Measurements from ENCODE around the gene TTC1. TPM values are rescaled to one million over a fixed set of nuclear protein-coding genes. Genes with fewer than 3 reads are reported as not detected.

Gene TTC1
- total RNA-seq, 1 donor from 2014 or later, result 50.3 TPM

- DNase-seq (ENCODE audit: low read depth), result no peak
- no peak overlapping the region for H3K4me3 ChIP-seq (ENCODE audit: low read depth, low read length)
- TF ChIP-seq, protein P1, sequence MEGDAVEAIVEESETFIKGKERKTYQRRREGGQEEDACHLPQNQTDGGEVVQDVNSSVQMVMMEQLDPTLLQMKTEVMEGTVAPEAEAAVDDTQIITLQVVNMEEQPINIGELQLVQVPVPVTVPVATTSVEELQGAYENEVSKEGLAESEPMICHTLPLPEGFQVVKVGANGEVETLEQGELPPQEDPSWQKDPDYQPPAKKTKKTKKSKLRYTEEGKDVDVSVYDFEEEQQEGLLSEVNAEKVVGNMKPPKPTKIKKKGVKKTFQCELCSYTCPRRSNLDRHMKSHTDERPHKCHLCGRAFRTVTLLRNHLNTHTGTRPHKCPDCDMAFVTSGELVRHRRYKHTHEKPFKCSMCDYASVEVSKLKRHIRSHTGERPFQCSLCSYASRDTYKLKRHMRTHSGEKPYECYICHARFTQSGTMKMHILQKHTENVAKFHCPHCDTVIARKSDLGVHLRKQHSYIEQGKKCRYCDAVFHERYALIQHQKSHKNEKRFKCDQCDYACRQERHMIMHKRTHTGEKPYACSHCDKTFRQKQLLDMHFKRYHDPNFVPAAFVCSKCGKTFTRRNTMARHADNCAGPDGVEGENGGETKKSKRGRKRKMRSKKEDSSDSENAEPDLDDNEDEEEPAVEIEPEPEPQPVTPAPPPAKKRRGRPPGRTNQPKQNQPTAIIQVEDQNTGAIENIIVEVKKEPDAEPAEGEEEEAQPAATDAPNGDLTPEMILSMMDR (conservative IDR thresholded peaks at IDR 0.05; ENCODE audit: low read depth, low read length), result no peak
Measured at GRCh38 chr5:160020266-160020770, 11.4 kb downstream of the TTC1 start.

DNA sequence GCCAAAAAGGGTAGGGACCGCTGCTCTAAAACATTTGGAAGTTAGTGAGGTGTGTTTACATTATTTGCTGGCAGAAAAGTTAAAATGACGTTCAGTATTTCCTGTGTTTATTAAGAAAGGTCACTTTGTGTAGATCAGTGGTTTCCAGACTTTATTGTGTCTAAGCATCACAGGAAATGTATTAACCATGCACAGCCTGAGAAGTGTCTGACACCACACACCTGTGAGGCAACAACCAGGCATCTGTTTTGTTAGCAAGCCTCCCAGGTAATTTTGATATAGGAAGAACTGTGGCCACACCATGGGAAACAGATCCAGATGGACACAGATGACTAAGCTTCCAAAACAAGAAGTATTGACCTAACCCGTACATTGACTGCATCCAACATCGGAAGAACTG is 12.0 kb downstream of the TTC1 start:
- H3K4me3 ChIP-seq (ENCODE audit: low read depth, low read length), result no peak overlapping the region
- no peak for DNase-seq (ENCODE audit: low read depth)
- TF ChIP-seq, protein P1 (conservative IDR thresholded peaks at IDR 0.05; ENCODE audit: low read depth, low read length), result no peak

DNA sequence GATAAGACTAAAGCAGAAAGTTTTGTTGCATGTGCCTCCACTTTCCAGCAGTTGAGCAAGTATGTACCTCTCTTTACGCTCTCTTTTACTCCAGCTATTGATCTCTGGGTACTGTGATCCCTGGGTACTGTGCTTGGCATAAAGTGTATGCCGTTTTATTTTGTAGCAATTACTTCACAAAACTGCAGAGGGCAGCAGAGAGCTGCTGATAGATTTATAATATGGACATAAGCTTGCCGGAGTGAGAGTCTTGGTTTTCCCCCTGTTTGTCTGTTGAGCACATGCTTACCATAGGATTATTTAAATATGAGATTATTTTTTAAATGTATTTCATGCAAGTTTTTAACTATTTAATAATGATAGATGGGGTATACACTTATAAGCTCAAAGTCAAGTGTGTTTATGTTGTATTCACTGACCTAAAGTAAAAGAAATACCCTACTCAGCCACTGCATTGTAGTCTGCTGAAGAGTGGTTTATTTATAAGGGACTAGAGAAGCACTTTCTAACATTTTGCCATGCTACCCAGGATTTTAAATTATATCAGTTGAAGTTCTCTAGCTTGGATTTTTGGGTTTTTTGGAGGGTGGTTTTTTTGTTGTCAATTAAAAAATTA is 13.0 kb downstream of the TTC1 start:
- no peak overlapping the region for H3K4me3 ChIP-seq (ENCODE audit: low read depth, low read length)
- DNase-seq (ENCODE audit: low read depth), result peak; percentile 13
- TF ChIP-seq, protein P1 (conservative IDR thresholded peaks at IDR 0.05; ENCODE audit: low read depth, low read length), result peak; percentile 78

DNA sequence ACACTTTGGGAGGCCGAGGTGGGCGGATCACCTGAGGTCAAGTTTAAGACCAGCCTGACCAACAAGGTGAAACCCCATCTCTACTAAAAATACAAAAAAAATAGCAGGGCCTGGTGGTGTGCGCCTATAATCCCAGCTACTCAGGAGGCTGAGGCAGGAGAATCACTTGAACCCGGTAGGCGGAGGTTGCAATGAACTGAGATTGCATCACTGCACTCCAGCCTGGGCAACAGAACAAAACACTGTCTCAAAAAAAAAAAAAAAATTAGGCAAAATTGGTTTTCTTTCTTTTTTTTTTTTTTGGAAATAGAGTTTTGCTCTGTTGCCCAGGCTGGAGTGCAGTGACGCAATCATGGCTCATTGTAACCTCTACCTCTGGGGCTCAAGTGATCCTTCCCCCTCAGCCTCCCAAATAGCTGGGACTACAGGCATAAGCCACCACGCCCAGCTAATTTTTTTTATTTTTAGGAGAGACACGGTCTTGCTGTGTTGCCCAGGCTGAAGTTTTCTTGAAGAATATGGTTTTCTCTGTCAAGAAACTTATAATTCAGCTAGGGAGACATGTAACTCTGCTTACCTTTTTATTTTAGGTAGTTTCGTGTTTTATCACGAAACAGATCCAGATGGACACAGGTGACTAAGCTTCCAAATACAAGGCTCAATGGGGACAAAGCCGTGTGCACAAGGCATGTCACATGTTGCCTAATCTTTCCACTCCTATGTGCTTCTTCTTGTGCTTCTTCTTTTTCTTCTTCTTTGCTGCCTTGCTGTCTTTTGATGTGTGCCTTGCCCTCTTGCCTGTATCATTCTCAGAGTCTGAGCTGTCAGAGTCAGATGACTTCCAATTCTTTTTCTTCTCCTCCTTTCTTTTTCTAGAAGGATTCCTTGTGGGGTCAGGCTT is 14.3 kb downstream of the TTC1 start:
- DNase-seq (ENCODE audit: low read depth), result no peak
- TF ChIP-seq, protein P1 (conservative IDR thresholded peaks at IDR 0.05; ENCODE audit: low read depth, low read length), result no peak
- no peak overlapping the region for H3K4me3 ChIP-seq (ENCODE audit: low read depth, low read length)

- TF ChIP-seq, protein P1 (conservative IDR thresholded peaks at IDR 0.05; ENCODE audit: low read depth, low read length), result no peak
- no peak for DNase-seq (ENCODE audit: low read depth)
- H3K4me3 ChIP-seq (ENCODE audit: low read depth, low read length), result no peak overlapping the region
Measured at GRCh38 chr5:160023908-160024630, 15.1 kb downstream of the TTC1 start.

DNA sequence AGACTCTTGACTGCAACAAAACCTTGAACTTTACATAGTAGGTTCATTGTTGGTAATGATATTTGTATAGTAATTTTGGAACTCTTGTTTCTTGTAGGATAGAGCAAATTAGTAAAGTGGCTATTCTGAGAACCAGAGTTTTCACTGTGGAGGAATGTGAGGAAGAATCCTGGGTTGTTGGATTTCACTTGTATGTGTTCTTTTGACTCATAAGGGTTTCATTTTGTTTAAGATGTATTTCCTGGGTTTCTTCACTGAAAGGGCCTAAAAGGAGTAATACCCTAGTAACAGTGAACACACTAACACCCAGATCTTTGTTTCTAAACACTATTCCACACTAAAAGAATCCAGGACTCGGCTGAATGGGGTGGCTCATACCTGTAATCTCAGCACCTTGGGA is 20.1 kb downstream of the TTC1 start:
- H3K4me3 ChIP-seq (ENCODE audit: low read depth, low read length), result no peak overlapping the region
- no peak for DNase-seq (ENCODE audit: low read depth)
- TF ChIP-seq, protein P1 (conservative IDR thresholded peaks at IDR 0.05; ENCODE audit: low read depth, low read length), result no peak
